HPDE6-E6E7 (cell line): ENCODE measurements around the gene CSNK2A1.
"Not testable (repeated sequence)": the region's sequence is repeated elsewhere in the genome, so short reads cannot be mapped to it uniquely, and the experiment has no call there.

Experiments used
- DNase-seq: peaks from one replicate; pipeline ENCODE4 v3.0.0; 2011; ENCODE audit warnings: missing footprints; ENCODE audit errors: extremely low spot score

The CSNK2A1 gene

GRCh38 chr20:543369-544152, at the start of gene CSNK2A1:
Gene CSNK2A1, minus strand, starts transcription at chr20:543790. Its CDS starts 35,239 bp downstream, at chr20:508551.
- peak; percentile 98 for DNase-seq

- no peak for DNase-seq
Measured at GRCh38 chr20:592506-592905, 48.9 kb upstream of the CSNK2A1 start.

- DNase-seq: no peak
Measured at GRCh38 chr20:591941-592340, 48.4 kb upstream of the CSNK2A1 start.

GRCh38 chr20:588932-589672, 45.5 kb upstream of the CSNK2A1 start:
- no peak for DNase-seq

- DNase-seq: no peak
Measured at GRCh38 chr20:588476-588875, 44.9 kb upstream of the CSNK2A1 start.

GRCh38 chr20:584971-585301, 41.3 kb upstream of the CSNK2A1 start:
- DNase-seq: no peak

GRCh38 chr20:584161-584970, 40.8 kb upstream of the CSNK2A1 start:
- DNase-seq: no peak

- DNase-seq: no peak
Measured at GRCh38 chr20:582204-582603, 38.6 kb upstream of the CSNK2A1 start.

GRCh38 chr20:578940-579690, 35.5 kb upstream of the CSNK2A1 start:
- DNase-seq: not testable (repeated sequence)

GRCh38 chr20:577167-577791, 33.7 kb upstream of the CSNK2A1 start:
- DNase-seq: no peak

GRCh38 chr20:576156-576555, 32.6 kb upstream of the CSNK2A1 start:
- DNase-seq: no peak

- no peak for DNase-seq
Measured at GRCh38 chr20:575230-575629, 31.6 kb upstream of the CSNK2A1 start.

- DNase-seq: no peak
Measured at GRCh38 chr20:574297-574942, 30.8 kb upstream of the CSNK2A1 start.

- no peak for DNase-seq
Measured at GRCh38 chr20:573414-574296, 30.1 kb upstream of the CSNK2A1 start.

- DNase-seq: no peak
Measured at GRCh38 chr20:572727-573126, 29.1 kb upstream of the CSNK2A1 start.

- DNase-seq: no peak
Measured at GRCh38 chr20:571754-572441, 28.3 kb upstream of the CSNK2A1 start.

GRCh38 chr20:568673-569415, 25.3 kb upstream of the CSNK2A1 start:
- DNase-seq: no peak

GRCh38 chr20:568097-568652, 24.6 kb upstream of the CSNK2A1 start:
- no peak for DNase-seq
